Activated naive CD8-positive, alpha-beta T cell treated with anti-CD3 and anti-CD28 coated beads, Interleukin-2, amount 50 U/mL, for 24 hours (primary cell): ENCODE results near the gene SLC22A16.
"Not testable (repeated sequence)": the region's sequence is repeated elsewhere in the genome, so short reads cannot be mapped to it uniquely, and the experiment has no call there.

Experiments used
- ATAC-seq: fragments of 150-1000 bp; cut with Tn5 transposase; one replicate; pipeline ENCODE4 v1.10.0; 2021
- DNase-seq: peaks from one replicate; pipeline ENCODE4 v3.0.0; 2021
- H3K27ac Mint-ChIP-seq: one replicate; pipeline ENCODE4 v1.8.0; 2021; ENCODE audit warnings: mild to moderate bottlenecking, mixed read lengths
- H3K27me3 Mint-ChIP-seq: one replicate; pipeline ENCODE4 v1.8.0; 2021; ENCODE audit warnings: mixed read lengths
- H3K36me3 Mint-ChIP-seq: one replicate; pipeline ENCODE4 v1.8.0; 2021; ENCODE audit warnings: low read depth, mixed read lengths
- H3K4me1 Mint-ChIP-seq: one replicate; pipeline ENCODE4 v1.8.0; 2021; ENCODE audit warnings: mixed read lengths
- H3K4me3 Mint-ChIP-seq: one replicate; pipeline ENCODE4 v1.8.0; 2021; ENCODE audit warnings: mild to moderate bottlenecking, moderate library complexity, mixed read lengths
- H3K9me3 Mint-ChIP-seq: one replicate; pipeline ENCODE4 v1.8.0; 2021; ENCODE audit warnings: mixed read lengths

The SLC22A16 gene, protein sequence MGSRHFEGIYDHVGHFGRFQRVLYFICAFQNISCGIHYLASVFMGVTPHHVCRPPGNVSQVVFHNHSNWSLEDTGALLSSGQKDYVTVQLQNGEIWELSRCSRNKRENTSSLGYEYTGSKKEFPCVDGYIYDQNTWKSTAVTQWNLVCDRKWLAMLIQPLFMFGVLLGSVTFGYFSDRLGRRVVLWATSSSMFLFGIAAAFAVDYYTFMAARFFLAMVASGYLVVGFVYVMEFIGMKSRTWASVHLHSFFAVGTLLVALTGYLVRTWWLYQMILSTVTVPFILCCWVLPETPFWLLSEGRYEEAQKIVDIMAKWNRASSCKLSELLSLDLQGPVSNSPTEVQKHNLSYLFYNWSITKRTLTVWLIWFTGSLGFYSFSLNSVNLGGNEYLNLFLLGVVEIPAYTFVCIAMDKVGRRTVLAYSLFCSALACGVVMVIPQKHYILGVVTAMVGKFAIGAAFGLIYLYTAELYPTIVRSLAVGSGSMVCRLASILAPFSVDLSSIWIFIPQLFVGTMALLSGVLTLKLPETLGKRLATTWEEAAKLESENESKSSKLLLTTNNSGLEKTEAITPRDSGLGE

DNA sequence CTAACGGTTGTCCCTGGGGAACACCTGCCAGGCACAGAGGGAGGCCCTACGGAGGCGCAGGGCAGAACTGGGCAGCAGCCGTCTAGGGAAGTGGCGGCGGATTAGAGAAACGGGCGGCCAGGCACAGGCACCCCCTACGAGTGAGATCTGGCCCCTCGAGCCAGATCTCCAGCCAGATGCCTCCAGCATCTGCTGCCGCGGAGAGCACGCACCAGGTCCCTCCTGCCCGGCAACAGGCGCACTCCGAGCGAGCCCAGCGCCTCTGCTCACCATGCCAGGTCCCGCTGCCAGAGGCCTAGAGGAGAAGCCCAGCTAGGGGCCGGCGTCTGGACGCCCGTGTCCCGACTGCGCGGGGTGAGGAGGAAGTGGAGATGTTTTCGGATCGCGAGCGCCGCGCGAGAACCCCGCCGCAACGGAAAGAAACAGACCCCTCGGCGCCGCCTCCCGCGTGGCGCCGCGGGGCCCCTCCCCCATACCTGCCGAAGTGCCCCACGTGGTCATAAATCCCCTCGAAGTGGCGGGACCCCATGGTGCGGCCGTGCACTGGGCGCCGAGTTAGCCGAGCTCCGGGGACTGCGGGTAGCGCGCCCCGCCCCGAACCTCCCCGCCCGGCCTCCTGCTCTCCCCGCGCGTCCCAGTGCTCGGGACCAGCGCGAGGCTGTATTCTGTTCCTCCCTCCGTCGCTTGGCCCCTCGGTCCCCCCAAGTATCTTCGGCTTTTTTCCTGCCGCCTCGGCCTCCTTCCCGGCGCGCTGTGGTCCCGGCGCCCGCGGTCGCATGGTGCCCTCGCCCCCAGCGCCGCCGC, at the start of gene SLC22A16:
TSS of gene SLC22A16 (minus strand) at position 568 of the 804 bp plus-strand sequence. CDS start at position 529, 39 bp downstream.
- peak; percentile 34 for ATAC-seq
- no peaks in the 10 kb centered on the region for H3K36me3 Mint-ChIP-seq
- peaks cover 7% of the 10 kb centered on the region for H3K4me1 Mint-ChIP-seq

DNA sequence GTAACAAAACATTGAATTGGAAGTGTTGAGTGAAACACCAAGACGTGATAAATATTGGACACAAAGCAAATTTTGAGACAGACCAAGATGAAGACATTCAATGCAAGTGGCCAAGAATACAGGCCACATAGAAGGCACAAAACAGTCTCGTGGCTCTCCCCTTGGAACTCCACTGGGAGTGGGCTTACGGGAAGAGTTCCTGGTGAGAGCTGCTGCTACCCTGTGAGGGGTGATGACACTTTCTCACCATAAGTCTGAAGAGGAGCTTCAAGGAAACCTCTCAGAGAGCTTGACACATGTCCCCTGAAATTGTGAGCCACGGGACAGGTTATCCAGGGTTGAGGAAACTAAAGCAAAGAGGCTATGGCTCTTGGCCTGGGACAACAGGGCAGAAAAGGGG, 48.6 kb upstream of the SLC22A16 start:
- H3K4me1 Mint-ChIP-seq: no peaks in the 10 kb centered on the region
- no peaks in the 10 kb centered on the region for H3K9me3 Mint-ChIP-seq
- H3K36me3 Mint-ChIP-seq: no peaks in the 10 kb centered on the region
- H3K4me3 Mint-ChIP-seq: no peak overlapping the region
- ATAC-seq (no peak), DNase-seq (no peak)
- H3K27me3 Mint-ChIP-seq: peaks cover 4% of the 10 kb centered on the region
- H3K27ac Mint-ChIP-seq: no peak overlapping the region

More for the DNA sequence above, at the start of gene SLC22A16:
- Mint-ChIP-seq H3K27me3 (peaks cover 34% of the 10 kb centered on the region), H3K9me3 (peaks cover 6% of the 10 kb centered on the region), H3K27ac (no peak within 1 kb of the TSS), H3K4me3 (peak within 1 kb of the TSS; percentile 61)
- peak; percentile 4 for DNase-seq

DNA sequence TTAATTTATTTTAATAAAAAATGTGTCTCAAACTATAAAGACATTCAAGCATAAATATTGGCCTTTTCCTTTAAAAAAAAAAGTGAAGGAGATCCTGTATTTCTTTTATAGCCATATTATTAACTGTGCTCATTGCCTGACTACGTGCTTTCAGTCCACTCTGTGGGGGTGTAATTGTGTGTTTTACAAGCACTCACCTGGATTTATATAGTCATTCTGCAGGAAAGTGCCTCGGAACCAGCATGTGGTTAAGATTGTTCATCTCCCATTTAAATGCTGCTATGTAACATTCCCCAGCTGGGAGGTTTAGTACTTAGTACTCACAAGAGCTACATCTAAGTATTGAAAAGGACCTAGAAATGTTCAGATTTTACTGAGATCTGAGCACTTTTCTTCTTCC, 47.9 kb upstream of the SLC22A16 start:
- DNase-seq (no peak), ATAC-seq (no peak)
- Mint-ChIP-seq H3K4me3 (no peak overlapping the region), H3K9me3 (no peaks in the 10 kb centered on the region), H3K4me1 (no peaks in the 10 kb centered on the region), H3K27me3 (no peaks in the 10 kb centered on the region), H3K27ac (no peak overlapping the region), H3K36me3 (no peaks in the 10 kb centered on the region)

DNA sequence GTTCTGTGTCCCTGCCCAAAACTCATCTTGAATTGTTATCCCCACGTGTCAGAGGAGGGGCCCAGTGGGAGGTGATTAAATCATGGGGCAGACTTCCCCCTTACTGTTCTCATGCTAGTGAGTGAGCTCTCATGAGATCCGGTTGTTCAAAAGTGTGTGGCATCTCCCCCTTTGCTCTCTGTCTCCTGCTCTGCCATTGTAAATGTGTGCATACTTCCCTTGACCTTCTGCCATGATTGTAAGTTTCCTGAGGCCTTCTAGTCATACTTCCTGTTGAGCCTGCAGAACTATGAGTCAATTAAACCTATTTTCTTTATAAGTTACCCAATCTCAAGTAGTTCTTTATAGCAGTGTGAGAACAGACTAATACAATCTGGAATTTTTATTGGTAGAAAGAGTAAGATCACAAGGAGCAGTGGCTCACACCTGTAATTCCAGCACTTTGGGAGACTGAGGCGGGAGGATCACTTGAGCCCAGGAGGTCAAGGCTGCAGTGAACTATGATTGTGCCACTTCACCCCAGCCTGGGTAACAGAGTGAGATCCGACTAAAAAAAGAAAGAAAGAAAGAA, 47.1 kb upstream of the SLC22A16 start:
- peak; percentile 40 for ATAC-seq

DNA sequence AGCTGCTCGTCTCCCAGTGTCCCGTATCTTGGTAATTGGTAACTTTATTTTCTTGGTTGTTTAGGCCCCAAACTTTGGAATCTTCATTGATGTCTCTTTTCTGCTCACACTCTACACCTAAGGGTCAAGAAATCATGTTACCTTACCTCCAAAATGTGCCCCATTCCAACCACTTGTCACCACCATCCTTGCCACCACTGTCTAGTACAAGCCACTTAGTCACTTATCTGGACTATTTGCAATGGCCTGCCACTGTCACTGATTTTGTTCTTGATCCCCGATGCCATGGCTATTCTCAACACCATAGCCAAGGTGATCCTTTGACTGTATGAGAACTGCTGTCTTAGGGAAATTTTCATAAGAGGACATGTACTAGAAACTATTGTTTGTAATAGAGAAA, 46.0 kb upstream of the SLC22A16 start:
- Mint-ChIP-seq H3K36me3 (no peaks in the 10 kb centered on the region), H3K4me1 (no peaks in the 10 kb centered on the region), H3K9me3 (no peaks in the 10 kb centered on the region), H3K27me3 (no peaks in the 10 kb centered on the region), H3K4me3 (no peak overlapping the region), H3K27ac (no peak overlapping the region)
- DNase-seq (no peak), ATAC-seq (no peak)

More for the DNA sequence above, 47.1 kb upstream of the SLC22A16 start:
- Mint-ChIP-seq H3K4me1 (no peaks in the 10 kb centered on the region), H3K9me3 (no peaks in the 10 kb centered on the region), H3K36me3 (no peaks in the 10 kb centered on the region), H3K27ac (no peak overlapping the region), H3K4me3 (no peak overlapping the region), H3K27me3 (no peaks in the 10 kb centered on the region)
- DNase-seq: no peak

DNA sequence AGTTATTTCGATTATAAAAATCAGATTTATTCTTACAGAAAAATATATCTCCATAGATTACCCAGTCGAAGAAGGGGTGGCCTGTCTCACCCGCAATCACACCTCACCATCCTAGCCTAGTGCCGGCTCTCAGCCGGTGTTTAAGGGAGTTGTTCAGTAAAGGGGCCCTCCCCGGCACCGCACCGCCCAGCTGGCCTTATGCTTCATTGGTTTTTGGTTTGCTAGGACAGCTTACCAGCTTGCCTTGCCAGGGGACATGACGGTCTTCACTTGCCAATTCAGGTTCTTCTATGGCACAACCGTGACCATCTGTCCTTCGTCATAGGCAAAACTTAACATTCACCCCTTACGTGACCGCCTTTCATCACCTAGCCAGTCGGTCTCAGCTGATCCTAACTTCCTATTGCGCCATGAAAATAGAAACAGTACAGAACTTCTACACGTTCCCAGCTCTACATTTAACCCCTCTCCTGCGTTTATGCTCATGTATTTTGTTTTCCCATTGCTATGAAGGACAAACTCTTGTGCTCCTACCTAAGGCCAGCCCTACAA, 44.7 kb upstream of the SLC22A16 start:
- no peaks in the 10 kb centered on the region for H3K4me1 Mint-ChIP-seq
- DNase-seq (no peak), ATAC-seq (no peak)
- no peaks in the 10 kb centered on the region for H3K9me3 Mint-ChIP-seq
- H3K27me3 Mint-ChIP-seq: no peaks in the 10 kb centered on the region
- no peak overlapping the region for H3K27ac Mint-ChIP-seq
- no peak overlapping the region for H3K4me3 Mint-ChIP-seq
- no peaks in the 10 kb centered on the region for H3K36me3 Mint-ChIP-seq

DNA sequence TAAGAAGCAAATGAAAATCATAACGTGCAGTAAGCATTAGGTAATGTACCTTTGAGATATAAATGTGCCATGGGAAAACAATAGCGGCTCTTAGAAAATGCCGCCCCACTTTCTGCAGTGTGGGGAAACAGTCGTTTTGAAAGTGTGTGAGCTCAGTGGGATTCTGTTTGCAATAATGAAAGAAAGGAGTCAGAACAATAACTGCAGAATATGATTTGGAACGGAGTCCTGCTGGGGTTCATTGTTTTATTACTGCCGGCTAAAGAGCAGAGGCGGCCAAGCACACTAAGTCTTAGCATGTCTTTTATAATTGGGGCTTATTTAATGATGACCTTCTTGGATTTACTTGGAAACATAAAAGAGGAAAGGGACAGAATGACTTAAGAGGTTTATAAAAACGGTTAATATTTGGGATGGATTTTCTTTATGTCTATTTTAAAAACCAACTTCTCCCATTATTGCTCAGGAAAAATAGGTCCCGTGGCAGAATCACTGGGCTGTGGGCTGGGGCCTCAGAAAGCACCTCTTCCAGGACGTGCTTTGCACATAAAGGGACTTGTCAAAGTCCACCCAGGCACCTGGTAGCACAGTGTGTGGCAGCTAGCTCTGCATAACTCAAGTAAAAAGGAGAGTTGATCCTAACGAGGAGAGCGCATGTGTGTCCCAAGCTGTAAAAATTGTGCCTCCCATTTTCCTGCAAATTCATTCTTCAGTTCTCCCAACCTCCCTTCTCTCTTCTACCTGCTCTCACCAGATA, 44.0 kb upstream of the SLC22A16 start:
- H3K4me3 Mint-ChIP-seq: no peak overlapping the region
- no peaks in the 10 kb centered on the region for H3K4me1 Mint-ChIP-seq

DNA sequence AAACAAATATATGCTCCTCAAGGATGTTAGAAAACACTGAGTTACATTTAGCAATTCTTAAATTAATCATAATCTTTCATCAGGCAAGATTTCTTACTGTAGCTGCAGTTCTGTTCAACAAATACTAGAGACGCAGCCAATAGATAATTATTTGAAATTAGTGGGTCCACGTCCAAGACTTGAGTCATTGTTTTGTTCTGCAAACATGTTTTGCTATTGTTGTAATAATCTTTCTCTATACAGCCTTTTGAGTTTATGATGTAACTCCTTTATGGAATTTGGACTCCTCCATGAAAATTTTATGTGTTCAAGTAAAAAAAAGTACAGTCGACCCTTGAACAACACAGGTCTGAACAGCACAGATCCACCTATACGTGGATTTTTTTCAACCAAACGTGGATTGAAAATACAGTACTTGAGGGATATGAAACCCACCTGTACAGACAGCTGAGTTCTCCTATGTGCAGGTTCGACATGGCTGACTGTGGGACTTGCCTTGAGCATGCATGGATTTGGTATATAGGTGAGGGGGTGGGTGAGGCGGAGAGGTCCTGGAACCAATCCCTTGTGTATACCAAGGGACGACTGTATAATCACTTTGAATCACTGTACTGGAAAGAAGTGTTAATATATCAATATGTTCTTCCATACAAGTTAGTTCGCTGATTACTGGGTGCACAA, 41.3 kb upstream of the SLC22A16 start:
- H3K36me3 Mint-ChIP-seq: no peaks in the 10 kb centered on the region
- no peak overlapping the region for H3K27ac Mint-ChIP-seq
- ATAC-seq (no peak), DNase-seq (no peak)
- no peaks in the 10 kb centered on the region for H3K4me1 Mint-ChIP-seq
- no peaks in the 10 kb centered on the region for H3K9me3 Mint-ChIP-seq
- H3K4me3 Mint-ChIP-seq: no peak overlapping the region
- peaks cover 2% of the 10 kb centered on the region for H3K27me3 Mint-ChIP-seq

More for the DNA sequence above, 44.0 kb upstream of the SLC22A16 start:
- no peak for ATAC-seq
- no peak for DNase-seq
- Mint-ChIP-seq H3K27me3 (no peaks in the 10 kb centered on the region), H3K36me3 (no peaks in the 10 kb centered on the region), H3K27ac (no peak overlapping the region), H3K9me3 (no peaks in the 10 kb centered on the region)

DNA sequence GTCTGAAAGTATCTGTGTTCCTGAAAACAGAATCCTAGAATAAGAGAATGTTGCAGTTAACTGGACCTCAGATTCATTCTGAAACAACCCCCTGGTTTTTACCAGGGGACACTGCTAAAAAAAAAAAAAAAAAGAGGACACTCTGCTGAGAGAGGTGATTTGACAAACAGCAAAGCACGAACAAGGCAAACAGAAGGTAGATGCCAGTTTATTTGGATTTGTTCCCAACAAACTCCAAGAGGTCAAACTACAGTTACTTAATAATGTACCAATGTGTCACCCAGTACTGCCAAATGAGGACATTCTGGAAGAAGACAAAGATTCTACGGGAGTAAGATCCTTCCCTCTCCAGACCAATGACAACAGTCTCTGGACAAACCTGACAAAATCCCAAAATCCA, 40.6 kb upstream of the SLC22A16 start:
- DNase-seq: no peak
- Mint-ChIP-seq H3K9me3 (no peaks in the 10 kb centered on the region), H3K27me3 (peaks cover 6% of the 10 kb centered on the region), H3K36me3 (no peaks in the 10 kb centered on the region), H3K4me3 (no peak overlapping the region), H3K4me1 (no peaks in the 10 kb centered on the region), H3K27ac (no peak overlapping the region)
- no peak for ATAC-seq

DNA sequence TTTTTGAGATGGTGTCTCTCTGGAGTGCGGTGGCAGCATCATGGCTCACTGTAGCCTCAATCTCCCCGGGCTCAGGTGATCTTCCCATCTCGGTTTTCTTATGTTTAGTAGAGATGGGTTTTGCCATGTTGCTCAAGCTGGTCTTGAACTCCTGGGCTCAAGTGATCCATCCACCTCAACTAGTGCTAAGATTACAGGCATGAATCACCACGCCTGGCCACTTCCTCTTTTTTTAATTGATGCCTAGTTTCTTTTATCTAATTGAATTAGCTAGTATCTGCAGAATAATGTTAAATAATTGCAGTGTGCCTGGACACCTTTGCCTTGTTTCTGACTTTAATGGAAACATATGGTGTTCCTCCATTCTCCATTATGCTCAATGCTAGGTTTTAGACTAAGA, 38.4 kb upstream of the SLC22A16 start:
- ATAC-seq: no peak
- no peak overlapping the region for H3K4me3 Mint-ChIP-seq
- H3K4me1 Mint-ChIP-seq: no peaks in the 10 kb centered on the region
- peaks cover 11% of the 10 kb centered on the region for H3K27me3 Mint-ChIP-seq
- no peaks in the 10 kb centered on the region for H3K9me3 Mint-ChIP-seq
- no peak overlapping the region for H3K27ac Mint-ChIP-seq
- DNase-seq: no peak
- no peaks in the 10 kb centered on the region for H3K36me3 Mint-ChIP-seq

DNA sequence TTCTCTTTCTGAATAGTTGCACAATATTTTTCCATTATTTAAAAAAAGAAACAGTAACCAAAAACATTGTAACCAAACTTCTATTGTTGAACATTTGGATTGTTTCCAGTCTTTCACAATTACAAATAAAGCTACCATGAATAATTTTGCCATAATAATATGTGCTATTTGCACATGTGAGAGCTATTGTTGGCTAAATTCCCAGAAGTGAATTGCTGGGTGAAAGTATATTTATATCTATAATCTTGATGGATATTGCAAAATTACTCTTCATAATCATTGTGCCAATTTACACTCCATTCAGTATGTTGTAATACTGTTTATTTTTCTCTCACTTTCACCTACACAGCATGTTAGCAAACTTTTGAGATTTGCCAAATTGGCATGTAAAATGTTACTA, 36.6 kb upstream of the SLC22A16 start:
- Mint-ChIP-seq H3K9me3 (no peaks in the 10 kb centered on the region), H3K4me3 (no peak overlapping the region), H3K36me3 (no peaks in the 10 kb centered on the region), H3K4me1 (peaks cover 2% of the 10 kb centered on the region), H3K27me3 (peaks cover 16% of the 10 kb centered on the region), H3K27ac (no peak overlapping the region)
- ATAC-seq: no peak
- DNase-seq: no peak

DNA sequence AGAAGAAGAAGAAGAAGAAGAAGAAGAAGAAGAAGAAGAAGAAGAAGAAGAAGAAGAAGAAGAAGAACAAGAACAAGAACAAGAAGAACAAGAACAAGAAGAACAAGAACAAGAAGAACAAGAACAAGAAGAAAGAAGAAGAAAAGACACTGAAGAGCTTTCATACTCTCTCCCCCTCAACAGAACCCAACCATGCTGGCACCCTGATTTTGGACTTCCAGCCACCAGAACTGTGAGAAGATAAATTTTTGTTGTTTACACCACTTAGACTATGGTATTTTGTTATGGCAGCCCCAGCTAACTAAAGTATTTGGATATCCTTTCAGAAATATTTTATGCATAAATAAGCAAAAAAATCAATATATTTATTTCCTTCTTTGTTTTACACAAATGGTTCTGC, 36.1 kb upstream of the SLC22A16 start:
- not testable (repeated sequence) for H3K9me3 Mint-ChIP-seq, H3K27ac Mint-ChIP-seq, H3K4me3 Mint-ChIP-seq, ATAC-seq, DNase-seq, H3K36me3 Mint-ChIP-seq, H3K4me1 Mint-ChIP-seq
- H3K27me3 Mint-ChIP-seq: peaks cover 16% of the 10 kb centered on the region

DNA sequence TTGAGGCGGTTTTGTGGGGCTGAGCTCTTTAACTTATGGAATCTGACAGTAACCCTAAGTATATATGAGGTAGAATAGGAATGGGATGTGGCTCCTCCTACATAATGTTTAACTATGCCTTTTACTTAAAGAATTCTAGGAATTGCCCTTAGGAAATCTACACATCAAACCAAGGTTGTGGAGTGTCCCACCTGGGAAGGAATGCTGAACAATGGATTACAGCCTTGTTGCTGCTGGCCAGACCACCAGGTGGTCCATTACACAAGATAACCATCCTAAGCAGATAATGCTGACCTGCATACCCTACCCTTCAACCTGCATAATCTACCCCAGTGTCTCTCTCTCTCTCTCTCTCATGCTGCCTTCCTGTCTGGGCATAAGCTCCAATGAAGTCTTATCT, 35.0 kb upstream of the SLC22A16 start:
- H3K9me3 Mint-ChIP-seq: no peaks in the 10 kb centered on the region
- H3K36me3 Mint-ChIP-seq: no peaks in the 10 kb centered on the region
- DNase-seq: no peak
- peaks cover 16% of the 10 kb centered on the region for H3K27me3 Mint-ChIP-seq
- no peak for ATAC-seq
- no peak overlapping the region for H3K27ac Mint-ChIP-seq
- H3K4me1 Mint-ChIP-seq: peaks cover 2% of the 10 kb centered on the region
- no peak overlapping the region for H3K4me3 Mint-ChIP-seq
